Measurements from ENCODE around the gene CCDC85B. TPM values are rescaled to one million over a fixed set of nuclear protein-coding genes. Genes with fewer than 3 reads are reported as not detected.

CCDC85B gene
- total RNA-seq, 1 experiment from 2014 or later, result 55.3 TPM

DNA sequence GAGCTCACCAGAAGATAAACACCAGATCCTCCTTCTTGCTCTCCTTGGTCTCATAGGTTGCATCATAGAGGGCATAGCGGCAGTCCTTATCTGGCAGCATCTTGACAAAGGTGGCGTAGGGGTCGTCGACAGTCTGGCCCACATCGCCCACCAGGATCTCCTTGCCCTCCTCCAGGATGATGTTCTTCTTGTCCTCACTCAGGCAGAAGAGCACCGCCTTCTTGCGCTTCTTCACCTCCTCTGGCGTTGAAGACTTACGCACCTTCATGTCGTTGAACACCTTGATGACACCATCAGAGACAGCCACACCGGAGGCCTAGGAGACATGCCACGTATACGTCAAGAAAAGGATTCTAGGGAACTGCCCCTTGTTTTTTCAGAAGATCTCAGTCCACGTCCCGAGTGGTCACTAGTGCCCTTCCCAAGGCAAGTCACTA, 34.5 kb upstream of the CCDC85B start:
- H3K4me3 Mint-ChIP-seq, result peak overlapping the region; percentile 91
- no peaks in the 10 kb centered on the region for H3K27me3 Mint-ChIP-seq (ENCODE audit: low read depth)
- H3K4me1 Mint-ChIP-seq, result peaks cover 13% of the 10 kb centered on the region
- DNase-seq (ENCODE audit: low spot score), result no peak
- ChIA-PET CTCF (no interaction called here), POLR2A (no interaction called here)
- TF ChIP-seq ZNF396 (CRISPR knock-in tag; IDR thresholded peaks at IDR 0.05; ENCODE audit: borderline replicate concordance), result no peak
- TF ChIP-seq MLX (CRISPR knock-in tag; IDR thresholded peaks at IDR 0.05), result no peak
- TF ChIP-seq FOXJ3 (CRISPR knock-in tag; IDR thresholded peaks at IDR 0.05; ENCODE audit: borderline replicate concordance), result no peak
- peak overlapping the region; percentile 88 for H3K27ac Mint-ChIP-seq
- H3K36me3 Mint-ChIP-seq, result peaks cover 53% of the 10 kb centered on the region
- no peak for ATAC-seq
- peaks cover 6% of the 10 kb centered on the region; the same call in 1 of the 2 replicates for H3K9me3 Mint-ChIP-seq

DNA sequence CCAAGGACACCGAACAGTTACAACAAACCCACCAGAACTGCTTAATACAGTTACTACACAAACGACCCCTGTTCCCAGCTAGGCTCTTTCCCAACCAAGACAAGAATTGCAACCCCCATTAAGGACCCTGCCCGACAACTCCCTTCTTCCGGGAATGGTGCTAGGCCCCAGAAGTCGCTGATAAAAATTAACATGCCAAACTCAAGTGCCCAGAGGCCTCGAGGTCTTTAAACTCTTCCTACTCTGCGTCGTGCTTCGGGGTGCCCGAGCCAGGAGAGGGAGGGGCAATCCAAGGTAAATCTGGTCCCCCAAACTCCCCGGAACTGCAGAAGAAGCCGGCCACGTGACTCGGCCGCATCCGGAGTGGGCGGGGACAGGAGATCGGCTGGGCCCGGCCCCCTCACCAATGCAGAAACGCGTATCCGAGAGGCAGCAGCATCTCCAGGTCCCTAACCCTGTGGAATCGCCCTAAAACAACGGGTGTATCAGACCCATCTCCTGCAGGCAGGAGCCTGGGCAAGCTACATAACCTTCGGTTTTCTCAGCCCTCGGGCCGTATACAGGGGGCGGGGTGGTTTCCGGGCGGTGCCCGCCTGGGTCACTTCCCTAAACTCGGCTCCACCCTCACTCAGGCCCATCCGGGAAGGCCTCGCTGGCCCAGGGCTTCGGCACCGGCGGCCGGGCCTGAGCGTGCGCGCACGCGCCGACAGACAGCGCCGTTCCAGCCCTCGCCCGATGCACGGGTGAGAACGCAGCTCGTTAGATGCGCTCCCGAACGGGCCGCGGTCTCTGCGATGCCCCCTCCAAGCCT, 33.6 kb upstream of the CCDC85B start:
- POLR2A ChIA-PET, result interaction anchor here (0.9 kb wide), 1 partner anchor 15 kb away, joined by 3 read pairs; no protein-coding TSS in a partner anchor
- CTCF ChIA-PET, result interaction anchor here (3.6 to 16.6 kb wide), 2 partner anchors 32 to 76 kb away, joined by 40 to 539 read pairs; partner anchors contain the start of genes AP5B1, CCDC85B and FIBP
- no peak for ATAC-seq
- peaks cover 21% of the 10 kb centered on the region for H3K4me1 Mint-ChIP-seq
- DNase-seq (ENCODE audit: low spot score), result peak; percentile 76
- peak overlapping the region; percentile 88 for H3K27ac Mint-ChIP-seq
- H3K36me3 Mint-ChIP-seq, result peaks cover 44% of the 10 kb centered on the region
- H3K4me3 Mint-ChIP-seq, result peak overlapping the region; percentile 91
- no peaks in the 10 kb centered on the region for H3K9me3 Mint-ChIP-seq
- no peaks in the 10 kb centered on the region for H3K27me3 Mint-ChIP-seq (ENCODE audit: low read depth)
- TF ChIP-seq SP1 (CRISPR knock-in tag; conservative IDR thresholded peaks at IDR 0.05), result 0 out of 2 replicates have a peak, but pooled peaks have one; percentile 54
- 0 out of 2 replicates have a peak, but pooled peaks have one; percentile 4 for TF ChIP-seq HMGXB4 (CRISPR knock-in tag; IDR thresholded peaks at IDR 0.05)
- TF ChIP-seq ESRRA (CRISPR knock-in tag; IDR thresholded peaks at IDR 0.05; ENCODE audit: borderline replicate concordance), result no peak
- no peak; the same call in 1 of the 2 replicates for TF ChIP-seq CREM (CRISPR knock-in tag; IDR thresholded peaks at IDR 0.05)
- peak; percentile 18; the same call in 1 of the 2 replicates for TF ChIP-seq FOXP4 (CRISPR knock-in tag; IDR thresholded peaks at IDR 0.05)
- TF ChIP-seq TCF7 (CRISPR knock-in tag; IDR thresholded peaks at IDR 0.05; ENCODE audit: low read depth), result 0 out of 2 replicates have a peak, but pooled peaks have one; percentile 61
- TF ChIP-seq NFYB (CRISPR knock-in tag; conservative IDR thresholded peaks at IDR 0.05; ENCODE audit: low read depth), result no peak
- peak; percentile 18; the same call in 1 of the 2 replicates for TF ChIP-seq PRDM15 (CRISPR knock-in tag; IDR thresholded peaks at IDR 0.05)
- TF ChIP-seq, protein P1, sequence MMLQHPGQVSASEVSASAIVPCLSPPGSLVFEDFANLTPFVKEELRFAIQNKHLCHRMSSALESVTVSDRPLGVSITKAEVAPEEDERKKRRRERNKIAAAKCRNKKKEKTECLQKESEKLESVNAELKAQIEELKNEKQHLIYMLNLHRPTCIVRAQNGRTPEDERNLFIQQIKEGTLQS (CRISPR knock-in tag; conservative IDR thresholded peaks at IDR 0.05), result no peak
- TF ChIP-seq IRF1 (CRISPR knock-in tag; IDR thresholded peaks at IDR 0.05), result 0 out of 2 replicates have a peak, but pooled peaks have one; percentile 60
- TF ChIP-seq ZNF219 (CRISPR knock-in tag; IDR thresholded peaks at IDR 0.05; ENCODE audit: borderline replicate concordance), result no peak
- TF ChIP-seq, protein P2, sequence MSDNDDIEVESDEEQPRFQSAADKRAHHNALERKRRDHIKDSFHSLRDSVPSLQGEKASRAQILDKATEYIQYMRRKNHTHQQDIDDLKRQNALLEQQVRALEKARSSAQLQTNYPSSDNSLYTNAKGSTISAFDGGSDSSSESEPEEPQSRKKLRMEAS (CRISPR knock-in tag; IDR thresholded peaks at IDR 0.05), result peak; percentile 55; the same call in 1 of the 2 replicates
- TF ChIP-seq NFE2L1 (CRISPR knock-in tag; IDR thresholded peaks at IDR 0.05), result no peak
- TF ChIP-seq NFATC4 (CRISPR knock-in tag; IDR thresholded peaks at IDR 0.05), result 0 out of 2 replicates have a peak, but pooled peaks have one; percentile 2
- TF ChIP-seq NR2C2 (CRISPR knock-in tag; IDR thresholded peaks at IDR 0.05), result no peak
- no peak for TF ChIP-seq JUN (CRISPR knock-in tag; IDR thresholded peaks at IDR 0.05)
- peak; percentile 61; the same call in 1 of the 2 replicates for TF ChIP-seq KAT7 (CRISPR knock-in tag; IDR thresholded peaks at IDR 0.05; ENCODE audit: borderline replicate concordance)
- TF ChIP-seq, protein P3, sequence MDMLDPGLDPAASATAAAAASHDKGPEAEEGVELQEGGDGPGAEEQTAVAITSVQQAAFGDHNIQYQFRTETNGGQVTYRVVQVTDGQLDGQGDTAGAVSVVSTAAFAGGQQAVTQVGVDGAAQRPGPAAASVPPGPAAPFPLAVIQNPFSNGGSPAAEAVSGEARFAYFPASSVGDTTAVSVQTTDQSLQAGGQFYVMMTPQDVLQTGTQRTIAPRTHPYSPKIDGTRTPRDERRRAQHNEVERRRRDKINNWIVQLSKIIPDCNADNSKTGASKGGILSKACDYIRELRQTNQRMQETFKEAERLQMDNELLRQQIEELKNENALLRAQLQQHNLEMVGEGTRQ (CRISPR knock-in tag; IDR thresholded peaks at IDR 0.05), result peak; percentile 95
- no peak for TF ChIP-seq SMAD3 (CRISPR knock-in tag; IDR thresholded peaks at IDR 0.05; ENCODE audit: borderline replicate concordance)
- TF ChIP-seq GABPB1 (CRISPR knock-in tag; IDR thresholded peaks at IDR 0.05), result no peak
